Stimulated activated CD4-positive, alpha-beta T cell treated with anti-CD3 and anti-CD28 coated beads, Interleukin-2, amount 100 ng/mL, for 24 hours (primary cell): ENCODE measurements around the gene BCL3.

ENCODE experiments used
- DNase-seq, 2 donors: peaks; one replicate each; pipeline ENCODE4 v3.0.0-alpha.2; 2020

The BCL3 gene

DNA sequence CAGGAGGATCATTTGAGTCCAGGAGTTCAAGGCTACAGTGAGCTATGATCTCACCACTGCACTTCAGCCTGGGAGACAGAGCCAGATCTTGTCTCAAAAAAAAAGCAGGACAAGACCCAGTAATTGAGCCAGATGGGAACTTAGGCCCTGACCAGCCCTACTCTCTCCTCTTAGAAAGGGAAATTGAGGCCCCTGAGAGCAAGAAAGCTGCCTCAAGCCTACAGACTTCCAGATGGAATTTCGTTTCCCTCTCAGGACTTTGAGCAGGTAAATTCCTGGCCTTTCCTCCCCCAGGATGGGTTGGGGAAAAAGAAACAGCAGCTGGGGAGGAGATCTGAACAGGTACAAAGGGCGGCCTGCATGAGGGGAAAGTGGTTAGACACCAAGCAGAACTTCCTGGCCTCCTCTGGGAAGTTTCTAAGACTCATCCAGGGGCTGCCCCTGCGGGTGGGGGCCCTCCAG, 3.6 kb upstream of the BCL3 start:
- DNase-seq = no peak

DNA sequence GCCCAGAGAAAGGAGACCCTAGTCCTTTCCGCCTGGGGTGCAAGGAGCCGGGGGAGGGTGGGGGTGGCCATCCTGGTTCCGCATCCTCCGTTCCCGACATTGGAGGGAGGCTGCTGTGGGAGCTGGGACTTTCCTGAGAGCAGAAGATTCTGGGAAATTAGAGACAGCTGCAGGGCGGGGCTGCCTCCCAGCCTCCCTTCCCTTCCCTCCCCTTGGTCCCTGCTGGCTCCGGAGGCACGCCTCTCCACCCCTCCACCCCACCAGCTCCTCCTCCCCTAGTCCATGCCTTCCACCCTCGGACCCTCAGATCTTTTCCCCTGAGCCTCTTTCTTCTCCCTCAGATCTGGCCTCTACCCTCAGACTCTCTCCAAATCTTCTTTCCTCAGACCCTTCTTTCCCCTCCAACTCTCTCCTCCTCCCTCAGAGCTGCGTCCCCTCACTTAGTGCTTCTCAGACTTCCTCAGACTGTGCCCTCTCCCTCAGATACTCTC, 3.1 kb upstream of the BCL3 start:
- no peak for DNase-seq

DNA sequence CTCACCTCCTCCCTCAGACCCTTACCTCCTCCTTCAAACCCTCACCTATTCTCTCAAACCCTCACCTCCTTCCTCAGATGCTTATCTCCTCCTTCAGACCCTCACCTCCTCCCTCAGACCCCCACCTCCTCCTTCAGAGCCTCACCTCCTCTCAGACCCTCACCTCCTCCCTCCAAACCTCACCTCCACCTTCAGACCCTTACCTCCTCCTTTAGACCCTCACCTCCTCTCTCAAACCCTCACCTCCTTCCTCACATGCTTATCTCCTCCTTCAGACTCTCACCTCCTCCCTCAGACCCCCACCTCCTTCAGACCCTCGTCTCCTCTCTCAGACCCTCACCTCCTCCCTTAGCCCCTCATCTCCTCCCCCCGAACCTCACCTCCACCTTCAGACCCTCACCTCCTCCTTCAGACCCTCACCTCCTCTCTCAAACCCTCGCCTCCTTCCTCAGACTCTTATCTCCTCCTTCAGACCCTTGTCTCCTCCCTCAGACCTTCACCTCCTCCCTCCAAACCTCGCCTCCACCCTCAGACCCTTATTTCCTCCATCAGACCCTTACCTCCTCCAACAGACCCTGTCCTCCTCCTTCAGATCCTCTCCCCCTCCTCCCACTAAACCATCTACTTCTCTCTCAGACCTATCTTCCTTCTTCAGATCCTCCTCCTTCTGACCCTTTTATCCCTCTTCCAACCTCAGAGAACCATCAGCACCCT, 2.5 kb upstream of the BCL3 start:
- no peak for DNase-seq

DNA sequence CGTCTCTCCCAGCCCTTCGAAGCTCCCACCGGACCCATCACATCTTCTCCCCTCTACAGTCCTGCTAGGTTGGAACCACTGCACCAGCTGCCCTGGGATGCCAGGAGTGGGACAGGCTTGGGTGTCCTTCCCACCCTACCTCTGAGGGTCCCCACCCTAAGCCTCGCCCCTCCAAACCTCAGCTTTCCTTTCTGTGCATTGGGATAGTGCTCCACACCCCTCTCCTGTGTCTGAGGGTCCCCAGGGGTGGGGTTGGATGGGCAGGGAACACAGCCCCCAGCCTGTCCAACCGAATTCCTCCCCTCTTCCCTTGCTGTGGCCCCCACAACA, 1.9 kb upstream of the BCL3 start:
- DNase-seq = no peak

DNA sequence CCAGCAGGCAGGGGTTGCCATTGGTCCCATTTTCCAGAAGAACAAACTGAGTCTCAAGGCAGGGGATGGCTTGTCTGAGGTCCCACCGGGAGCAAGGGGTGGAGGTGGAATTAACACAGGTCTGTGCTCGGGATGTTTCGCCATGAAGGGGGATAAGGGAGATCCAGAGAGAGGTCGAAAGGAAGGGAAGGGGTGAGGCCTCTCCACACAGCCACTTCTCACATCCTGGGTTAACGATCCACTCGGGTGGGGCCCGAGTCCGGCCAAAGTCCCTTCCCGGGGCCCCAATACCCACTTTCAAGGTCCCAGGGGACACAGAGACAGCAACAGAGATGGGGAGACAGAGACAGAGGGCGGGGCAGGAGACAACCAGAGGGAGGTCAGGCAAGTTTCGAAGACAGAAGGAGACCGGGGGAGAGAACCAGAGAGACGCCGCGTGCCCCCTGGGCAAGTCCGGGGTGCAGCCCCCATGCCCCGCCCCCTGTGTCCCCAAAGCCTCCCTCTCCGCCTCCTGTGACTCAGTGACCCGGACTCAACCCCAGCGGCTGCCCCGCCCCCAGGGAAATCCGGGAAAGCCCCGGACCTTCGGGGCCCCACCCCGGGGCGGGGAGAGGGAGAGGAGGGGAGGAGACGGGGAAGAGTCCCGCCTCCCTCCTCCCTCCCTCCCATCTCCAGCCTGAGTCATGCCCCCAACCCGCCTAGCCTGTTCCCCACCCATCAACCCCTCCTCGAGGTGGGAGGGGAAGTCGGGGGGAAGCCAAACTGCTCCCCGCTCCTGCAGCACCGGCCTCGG, 1.4 kb upstream of the BCL3 start:
- peak; percentile 93 to 94 for DNase-seq

DNA sequence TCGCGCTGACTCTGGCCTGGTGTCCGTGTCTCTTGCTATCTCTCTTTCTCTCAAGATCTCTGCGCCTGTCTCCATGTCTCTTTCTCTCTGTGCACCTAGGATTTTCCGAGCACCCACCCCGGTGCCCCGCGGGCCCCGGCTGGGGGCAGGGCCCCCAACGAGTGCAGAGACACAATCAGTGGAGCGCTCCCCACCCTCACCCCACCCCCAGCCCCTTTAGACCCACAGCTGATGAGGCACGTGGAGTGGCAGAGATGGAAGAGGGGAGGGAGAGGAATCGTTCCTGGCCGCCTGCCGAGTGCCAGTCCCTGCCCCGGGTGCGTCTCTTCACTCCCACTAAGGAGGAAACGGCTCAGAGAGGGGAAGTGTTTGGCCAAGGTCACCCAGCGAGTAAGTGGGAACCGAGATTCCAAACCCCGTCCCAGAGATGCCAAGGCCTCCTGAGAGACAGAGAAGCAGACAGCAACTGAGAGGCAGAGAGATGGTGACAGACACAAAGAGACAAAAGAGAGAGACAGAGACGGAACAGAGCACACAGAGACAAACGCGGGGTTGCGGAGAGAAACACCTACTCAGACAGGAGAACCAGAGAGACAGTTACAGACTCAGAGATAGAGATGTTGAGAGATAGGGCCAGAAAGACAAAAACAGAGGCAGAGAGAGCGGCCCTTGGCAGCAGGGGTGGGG, 626 bp upstream of the BCL3 start:
- peak; percentile 42 to 43 for DNase-seq

DNA sequence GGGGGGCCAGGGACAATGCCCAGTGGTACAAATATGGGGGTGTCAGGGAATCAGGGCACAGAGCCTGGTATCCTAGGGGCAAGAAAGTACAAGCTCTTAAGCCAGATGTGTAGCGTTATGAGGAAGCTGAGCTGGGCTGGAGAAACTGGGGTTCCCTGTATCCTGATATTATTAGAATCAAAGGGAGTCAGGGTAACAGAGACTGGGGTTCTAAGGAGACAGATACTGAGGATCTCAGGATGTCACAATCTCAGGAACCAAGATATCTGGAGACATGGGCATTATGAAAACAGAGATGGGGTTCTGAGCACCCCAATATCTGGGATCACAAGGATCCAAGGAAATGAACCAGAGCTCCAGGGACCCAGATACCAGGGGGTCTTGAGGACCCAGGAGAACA, 784 bp downstream of the BCL3 start:
- DNase-seq = no peak

DNA sequence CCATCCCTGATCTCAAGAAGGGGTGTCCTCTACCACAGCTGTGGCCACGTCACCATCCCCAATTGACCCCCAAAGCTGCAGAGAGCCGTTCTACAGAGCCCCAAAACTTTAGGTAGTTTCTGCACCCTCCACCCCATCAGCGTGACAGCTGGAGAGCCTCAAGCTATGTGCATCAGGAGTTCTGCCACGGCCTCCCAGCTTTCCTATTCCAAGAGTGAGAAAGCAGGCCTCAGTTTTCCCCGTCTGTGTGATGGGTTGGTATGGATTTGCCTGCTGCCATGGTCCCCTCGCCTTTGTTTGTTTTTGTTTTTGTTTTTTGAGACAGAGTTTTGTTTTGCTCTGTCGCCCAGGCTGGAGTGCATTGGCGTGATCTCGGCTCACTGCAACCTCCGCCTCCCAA, 1.5 kb downstream of the BCL3 start:
- DNase-seq = no peak

DNA sequence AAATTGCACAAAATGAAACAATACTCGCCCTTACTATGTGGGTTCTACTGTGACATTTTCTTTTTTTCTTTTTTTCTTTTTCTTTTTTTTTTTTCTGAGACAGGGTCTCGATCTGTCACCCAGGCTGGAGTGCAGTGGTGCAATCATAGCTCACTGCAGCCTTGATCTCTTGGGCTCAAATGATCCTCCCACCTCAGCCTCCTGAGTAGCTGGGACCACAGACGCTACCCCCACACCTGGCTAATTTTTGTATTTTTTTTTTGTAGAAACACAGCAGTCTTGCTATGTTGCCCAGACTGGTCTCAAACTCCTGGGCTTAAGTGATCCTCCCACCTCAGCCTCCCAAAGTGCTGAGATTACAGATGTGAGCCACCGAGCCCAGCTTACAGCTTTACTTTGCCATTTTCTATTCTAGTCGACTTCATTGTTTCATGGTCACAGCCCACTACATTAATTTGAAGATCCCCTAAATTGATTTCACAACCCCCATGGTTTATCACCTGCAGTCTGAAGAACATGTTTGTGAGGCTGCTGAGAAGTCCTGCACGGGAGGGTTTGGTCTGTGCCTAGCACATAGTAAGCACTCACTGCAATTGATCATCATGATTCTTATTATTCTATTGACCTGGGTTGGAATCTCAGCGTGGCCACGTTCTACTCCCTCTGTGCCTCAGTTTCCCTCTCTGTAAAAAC, 3.8 kb downstream of the BCL3 start:
- DNase-seq = no peak

DNA sequence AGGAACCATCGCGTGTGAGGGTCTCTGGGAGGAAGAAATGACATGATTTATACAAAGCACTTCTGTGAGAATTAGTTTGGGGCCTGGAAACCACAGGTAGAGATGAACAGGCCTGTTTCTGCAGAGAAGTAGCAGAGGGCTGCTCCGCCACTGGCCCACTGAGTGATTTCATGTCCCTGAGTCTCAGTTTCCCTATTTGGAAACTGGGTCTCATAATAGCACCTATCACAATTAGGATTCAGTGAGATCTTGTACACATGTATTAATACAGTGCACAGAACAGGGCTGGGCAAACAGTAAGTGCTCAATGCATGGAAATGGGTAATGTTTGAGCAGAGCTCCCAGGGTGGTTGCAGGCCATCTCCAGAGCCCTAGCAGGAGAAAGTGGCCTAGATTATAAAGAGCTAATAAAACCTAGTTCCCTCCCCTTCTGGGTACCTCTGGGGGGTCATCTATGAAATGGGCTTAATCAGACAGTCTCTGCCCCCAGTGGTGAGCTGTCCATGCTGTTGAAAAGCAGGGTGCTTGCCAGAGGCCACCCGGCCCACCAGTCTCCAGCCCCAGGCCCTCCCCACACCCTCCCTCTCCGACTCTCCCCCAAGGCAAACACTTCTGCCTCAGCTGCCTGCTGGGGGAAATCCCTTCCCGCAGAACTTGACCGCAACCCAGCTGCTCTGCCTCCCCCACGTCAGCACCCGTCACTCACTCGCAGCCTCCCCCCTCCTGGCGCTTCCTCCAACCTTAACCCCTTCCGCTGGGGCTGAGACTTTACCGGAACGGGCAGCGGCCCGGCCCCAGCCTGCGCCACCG, 4.5 kb downstream of the BCL3 start:
- peak; percentile 93 to 94 for DNase-seq

DNA sequence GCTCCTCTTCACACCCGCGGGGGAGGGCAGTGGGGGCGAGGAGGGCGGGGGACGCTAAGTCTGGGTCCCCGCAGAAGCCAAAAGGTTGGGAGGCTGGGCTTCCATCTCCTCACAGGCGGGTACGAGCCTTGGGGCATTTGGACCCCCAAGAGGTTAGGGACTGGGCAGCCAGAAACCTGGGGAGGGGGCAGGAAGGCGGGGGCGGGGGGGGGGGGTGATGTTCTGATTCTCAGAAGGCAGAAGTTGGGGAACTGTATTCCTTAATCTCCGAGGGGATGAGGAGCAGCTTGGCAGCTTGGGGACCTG, 5.1 kb downstream of the BCL3 start:
- no peak for DNase-seq

DNA sequence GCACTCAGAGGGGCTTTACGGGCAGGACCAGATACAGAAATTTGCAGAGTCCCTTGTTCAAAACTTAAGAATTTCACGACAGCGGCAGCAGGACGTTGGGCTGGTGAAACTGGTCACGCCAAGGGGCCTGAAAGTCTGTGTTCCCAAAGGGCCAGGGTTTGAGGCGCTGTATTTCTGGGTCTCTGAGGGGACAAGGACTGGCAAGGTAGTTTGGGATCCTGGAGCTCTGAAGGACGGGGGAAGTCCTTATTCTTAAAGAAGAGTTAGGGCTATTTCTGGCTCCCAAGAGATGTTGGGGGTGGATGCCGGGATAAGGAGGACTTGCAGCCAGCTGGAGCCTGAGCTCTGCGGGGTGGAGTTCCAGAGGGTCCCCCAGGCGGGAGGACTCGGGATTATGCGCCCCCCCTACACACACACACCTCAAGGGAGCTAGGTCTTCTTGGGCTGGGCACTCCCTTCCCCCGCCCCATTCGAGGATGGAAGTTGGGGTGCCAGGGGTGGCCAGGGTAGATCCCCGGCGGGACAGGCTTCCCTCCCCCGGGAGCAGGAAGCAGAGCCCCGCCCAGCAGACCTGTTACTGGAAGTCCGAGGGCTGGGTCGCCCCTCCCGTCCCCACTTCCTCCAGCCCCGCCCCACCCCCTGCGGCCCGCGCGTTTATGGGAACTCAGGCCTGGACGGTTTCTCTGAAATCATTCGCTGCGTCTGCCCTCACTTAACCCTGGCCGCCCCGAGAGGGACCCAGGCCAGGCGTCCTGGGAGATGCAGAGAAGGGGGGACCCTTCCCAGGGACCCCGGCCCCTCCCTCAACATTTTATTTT, 5.6 kb downstream of the BCL3 start:
- peak; percentile 73 to 91 for DNase-seq

DNA sequence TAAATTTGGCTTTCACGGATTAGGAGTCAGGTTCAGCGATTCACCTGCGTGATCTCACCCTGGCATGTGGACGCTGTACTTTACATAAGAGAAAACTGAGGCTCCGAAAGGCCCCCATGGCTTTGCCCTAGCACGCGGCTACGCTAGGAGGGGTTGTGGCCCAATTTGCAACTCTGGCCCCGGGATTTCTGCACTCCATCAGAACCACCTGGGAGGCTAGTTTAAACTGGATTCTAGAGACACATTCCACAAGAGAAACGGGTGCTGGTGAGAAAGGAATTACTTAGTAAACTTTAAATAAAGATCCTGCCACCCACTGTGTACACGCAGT, 6.2 kb downstream of the BCL3 start:
- DNase-seq = no peak

DNA sequence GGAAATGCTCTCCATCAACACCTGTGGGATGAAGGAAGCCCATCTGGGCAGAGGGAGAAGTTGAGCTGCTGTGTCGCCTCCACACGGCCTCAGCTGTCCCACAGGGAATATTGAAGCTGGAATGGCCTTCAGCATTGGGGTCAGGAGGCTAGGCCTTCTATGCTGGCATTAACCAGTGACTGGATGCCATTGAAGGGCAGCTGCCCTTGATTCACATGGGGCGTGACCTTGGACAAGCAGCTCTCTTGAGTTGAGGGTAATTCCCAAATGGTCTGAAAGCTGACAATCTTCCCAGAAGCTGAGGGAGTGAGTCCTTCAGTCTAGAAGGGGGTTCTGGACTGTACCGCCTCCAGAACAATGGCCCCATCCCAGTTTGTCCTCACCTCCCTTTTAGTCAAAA, 6.7 kb downstream of the BCL3 start:
- DNase-seq = no peak

DNA sequence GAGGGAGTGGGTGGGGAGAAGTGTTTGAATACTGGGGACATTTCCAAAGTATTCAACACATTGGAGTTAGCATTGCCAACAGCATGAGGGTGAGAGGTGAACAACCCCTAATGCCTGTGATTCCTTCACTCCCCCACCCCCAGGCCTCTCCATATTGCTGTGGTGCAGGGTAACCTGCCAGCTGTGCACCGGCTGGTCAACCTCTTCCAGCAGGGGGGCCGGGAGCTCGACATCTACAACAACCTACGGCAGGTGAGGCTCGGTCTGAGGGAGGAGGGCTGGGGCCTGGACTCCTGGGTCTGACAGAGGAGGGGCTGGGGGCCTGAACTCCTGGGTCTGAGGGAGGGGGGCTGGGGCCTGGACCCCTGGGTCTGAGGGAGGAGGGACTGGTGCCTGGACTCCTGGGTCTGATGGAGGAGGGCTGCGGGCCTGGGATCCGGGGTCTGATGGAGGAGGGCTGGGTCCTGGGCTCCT, 7.6 kb downstream of the BCL3 start:
- DNase-seq = no peak

DNA sequence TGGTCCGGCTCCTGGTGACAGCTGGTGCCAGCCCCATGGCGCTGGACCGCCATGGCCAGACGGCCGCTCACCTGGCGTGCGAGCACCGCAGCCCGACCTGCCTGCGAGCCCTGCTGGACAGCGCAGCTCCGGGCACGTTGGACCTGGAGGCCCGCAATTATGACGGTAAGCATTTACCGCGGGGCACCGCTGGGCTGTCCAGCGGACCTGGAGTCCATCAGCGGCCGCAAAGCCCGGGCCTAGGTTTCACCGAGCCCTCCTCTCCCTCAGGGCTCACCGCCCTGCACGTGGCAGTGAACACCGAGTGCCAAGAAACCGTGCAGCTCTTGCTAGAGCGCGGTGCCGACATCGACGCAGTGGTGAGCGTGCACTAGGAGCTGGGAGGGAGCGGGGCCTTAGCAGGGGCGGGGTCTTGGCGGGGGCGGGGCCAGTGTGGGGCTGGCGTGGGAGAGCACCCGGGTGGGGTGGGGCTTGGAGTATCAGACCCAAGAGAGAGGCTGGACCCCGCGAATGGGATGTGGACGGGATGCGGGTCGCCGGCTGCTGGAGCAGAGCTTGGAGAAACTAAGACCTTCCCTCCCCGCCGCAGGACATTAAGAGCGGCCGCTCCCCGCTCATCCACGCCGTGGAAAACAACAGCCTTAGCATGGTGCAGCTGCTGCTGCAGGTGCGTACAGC, 8.7 kb downstream of the BCL3 start:
- no peak for DNase-seq

DNA sequence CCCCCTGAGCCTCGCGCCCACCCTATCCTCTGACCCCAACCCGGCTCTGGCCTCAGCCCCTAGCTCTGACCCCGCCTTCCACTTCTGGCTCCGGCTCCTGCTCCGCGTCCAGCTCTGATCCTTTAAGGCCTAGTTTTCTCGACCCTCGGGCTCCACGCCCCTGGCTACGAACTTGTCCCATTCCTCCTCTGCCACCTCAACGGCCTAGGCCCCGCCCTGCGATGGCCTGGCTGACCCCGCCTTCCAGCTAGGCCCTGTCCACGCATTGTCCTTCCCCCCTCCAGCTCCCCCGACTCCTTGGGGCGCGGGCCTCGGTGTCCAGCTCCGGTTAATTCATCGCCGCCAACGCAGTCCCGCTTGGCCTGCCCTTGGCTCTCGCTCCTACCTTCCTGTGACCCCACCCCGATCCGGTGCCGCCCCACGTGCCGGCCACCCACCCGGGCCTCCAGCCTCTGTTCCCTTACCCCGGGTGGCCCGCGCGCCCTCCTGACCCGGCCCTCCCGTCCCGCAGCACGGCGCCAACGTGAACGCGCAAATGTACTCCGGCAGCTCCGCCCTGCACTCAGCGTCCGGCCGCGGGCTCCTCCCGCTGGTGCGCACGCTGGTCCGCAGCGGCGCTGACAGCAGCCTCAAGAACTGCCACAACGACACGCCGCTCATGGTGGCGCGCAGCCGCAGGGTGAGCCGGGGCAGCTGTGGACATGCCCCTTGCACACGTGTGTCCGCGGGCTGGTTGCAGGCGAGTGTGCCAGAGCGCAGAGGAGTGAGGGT, 9.4 kb downstream of the BCL3 start:
- DNase-seq = no peak

DNA sequence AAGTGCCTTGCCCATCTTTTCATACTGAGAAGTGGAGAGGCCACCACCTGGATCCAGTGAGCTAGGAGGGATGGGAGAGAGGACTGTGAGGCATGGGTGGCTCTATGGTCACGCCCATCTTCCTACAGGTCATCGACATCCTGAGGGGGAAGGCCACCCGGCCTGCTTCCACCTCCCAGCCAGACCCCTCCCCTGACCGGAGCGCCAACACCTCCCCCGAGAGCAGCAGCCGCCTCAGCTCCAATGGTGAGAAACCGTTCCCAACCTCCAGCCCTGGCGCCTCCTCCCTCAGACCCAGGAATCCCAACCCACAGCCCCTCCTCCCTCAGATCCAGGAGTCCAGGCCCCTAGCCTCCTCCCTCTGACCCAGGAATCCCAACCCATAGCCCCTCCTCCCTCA, 10.1 kb downstream of the BCL3 start:
- DNase-seq = no peak

DNA sequence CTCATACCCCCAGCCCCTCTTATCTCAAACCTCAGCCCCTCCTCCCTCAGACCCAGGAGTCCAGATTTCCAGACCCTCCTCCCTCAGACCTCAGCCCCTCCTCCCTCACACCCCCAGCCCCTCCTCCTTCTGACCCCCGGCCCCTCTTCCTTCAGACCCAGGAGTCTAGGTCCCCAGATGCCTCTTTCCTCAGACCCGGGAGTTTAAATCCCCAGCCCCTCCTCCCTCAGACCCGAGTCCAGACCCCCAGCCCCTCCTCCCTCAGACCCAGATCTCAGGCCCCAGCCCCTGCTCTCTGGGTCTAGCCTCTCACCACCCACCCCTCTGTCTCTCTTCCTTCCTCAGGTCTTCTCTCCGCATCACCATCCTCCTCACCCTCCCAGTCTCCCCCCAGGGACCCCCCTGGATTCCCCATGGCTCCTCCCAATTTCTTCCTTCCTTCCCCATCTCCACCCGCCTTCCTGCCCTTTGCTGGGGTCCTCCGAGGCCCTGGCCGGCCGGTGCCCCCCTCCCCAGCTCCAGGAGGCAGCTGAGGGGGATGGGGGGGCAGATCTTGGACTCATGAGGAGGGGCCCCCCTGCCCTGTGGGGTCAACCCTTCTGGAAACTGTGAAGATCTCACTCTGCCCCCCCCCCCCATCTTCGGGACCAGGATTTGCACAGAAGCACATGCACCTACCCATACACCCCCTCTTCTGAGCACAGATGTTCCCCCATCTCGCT, 10.7 kb downstream of the BCL3 start:
- DNase-seq = no peak

DNA sequence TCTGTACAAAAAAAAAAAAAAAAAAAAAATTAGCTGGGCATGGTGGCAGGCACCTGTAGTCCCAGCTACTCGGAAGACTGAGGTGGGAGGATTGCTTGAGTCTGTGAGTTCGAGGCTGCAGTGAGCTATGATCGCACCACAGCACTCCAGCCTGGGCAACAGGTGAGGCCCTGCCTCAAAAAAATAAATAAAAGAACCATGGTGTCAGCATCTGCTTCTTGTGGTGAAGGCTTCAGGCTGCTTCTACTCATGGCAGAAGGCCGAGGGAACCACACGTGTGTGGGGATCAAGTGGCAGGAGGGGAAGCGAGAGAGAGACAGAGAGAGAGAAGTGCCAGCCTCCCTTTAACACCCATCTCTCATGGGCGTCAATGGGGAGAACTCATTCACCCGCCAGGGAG, 13.5 kb downstream of the BCL3 start:
- no peak for DNase-seq
